Aorta (tissue), 5 donors: ENCODE results near the gene UBE2S. TPM values are rescaled to one million over a fixed set of nuclear protein-coding genes. Genes with fewer than 3 reads are reported as not detected.
A peak's percentile ranks its signal among the peaks of the same experiment; 100 is the strongest.

Experiments
- ATAC-seq: fragments of 200-7000 bp; cut with Tn5 transposase; one replicate; pipeline ENCODE4 v1.9.1; 2022; ENCODE audit warnings: moderate library complexity; ENCODE audit not compliant: low FRiP score
- DNase-seq, 2 donors: peaks; one replicate each; pipeline ENCODE4 v3.0.0-alpha.2; 2020
- H3K27ac ChIP-seq, 2 donors: one replicate each; pipeline ENCODE4 v1.5.1; 2013; ENCODE audit warnings: low read length in 2 of 2, mild to moderate bottlenecking in 2 of 2, moderate library complexity in 2 of 2, control low read depth in 1 of 2, inconsistent platforms in 1 of 2, low read depth in 1 of 2
- H3K27me3 ChIP-seq, 2 donors: one replicate each; pipeline ENCODE4 v1.6.1; 2013; ENCODE audit warnings: control low read depth in 1 of 2, low read length in 1 of 2, mild to moderate bottlenecking in 1 of 2, moderate library complexity in 1 of 2; ENCODE audit not compliant: insufficient read depth in 2 of 2, control insufficient read depth in 1 of 2
- H3K36me3 ChIP-seq, 2 donors: one replicate each; pipeline ENCODE4 v1.6.1; 2013; ENCODE audit warnings: control low read depth in 1 of 2, low read length in 1 of 2, mild to moderate bottlenecking in 1 of 2; ENCODE audit not compliant: insufficient read depth in 2 of 2, control insufficient read depth in 1 of 2
- H3K4me1 ChIP-seq, 2 donors: one replicate each; pipeline ENCODE4 v1.6.1; 2013; ENCODE audit warnings: low read length in 2 of 2, control low read depth in 1 of 2, mild to moderate bottlenecking in 1 of 2, moderate library complexity in 1 of 2; ENCODE audit not compliant: insufficient read depth in 2 of 2, control insufficient read depth in 1 of 2
- H3K4me3 ChIP-seq, 2 donors: one replicate each; pipeline ENCODE4 v1.5.1; 2013; ENCODE audit warnings: low read length in 2 of 2, control low read depth in 1 of 2, mild to moderate bottlenecking in 1 of 2
- H3K9me3 ChIP-seq: one replicate; pipeline ENCODE4 v1.6.1; 2013; ENCODE audit warnings: mild to moderate bottlenecking, low read length; ENCODE audit not compliant: control insufficient read depth
- WGBS, 2 donors: extraction: QIAGEN DNeasy Blood & Tissue Kit; methylation state at CpG; one replicate each; pipeline ENCODE4 v1.1.7; 2013; 5-methylcytosine and 5-hydroxymethylcytosine counted together
- intact Hi-C, 2 donors: fragments of 100-400 bp; cut with DNase I; formaldehyde crosslinking; loops; one replicate each; pipeline versions ENCODE4 v1.14.2 to v1.15.0; 2022
- polyA plus RNA-seq, 2 donors: library from polyadenylated mRNA; stranded (reverse); fragments of 200-250 nt; gene quantifications; one replicate each; pipeline ENCODE4 v1.2.3, GENCODE V29; 2013
- total RNA-seq, 2 donors: library from RNA; stranded (reverse); fragmentation: NEBNext Ultra II Directional; extraction: Animal tissue kit (Norgen Biotek cat#: 25700); gene quantifications; one replicate each; pipeline ENCODE4 v1.2.1, GENCODE V29; 2021
- donor health status: healthy with polysubstance abuse.
- donor health status: Bipolar disorder and iron deficiency.
- donor health status: DM: no; HTN: no; CAD: no.
- donor health status: DM: no; HTN: no; CAD: no.
- donor health status: DM: yes; HTN: yes; CAD: no.

Gene UBE2S
- total and polyA plus RNA-seq, 4 donors, result 7.0 to 26.8 (median 10.8) TPM

GRCh38 chr19:55389386-55390317 is 17.9 kb downstream of the UBE2S start:
- Histone ChIP-seq H3K9me3 (no peaks in the 10 kb centered on the region), H3K27ac (no peak overlapping the region), H3K27me3 (peaks cover 0 to 2% of the 10 kb centered on the region in 2 donors), H3K4me1 (no peaks in the 10 kb centered on the region), H3K4me3 (no peak overlapping the region), H3K36me3 (no peaks in the 10 kb centered on the region)
- intact Hi-C loops, result no loop called here
- WGBS, 2 donors, result 77 to 78% methylated on average over 21 of the region's 21 CpGs
- ATAC-seq, result no peak
- peak in 1 of 2 donors; percentile 73 for DNase-seq

- Histone ChIP-seq H3K4me1 (no peaks in the 10 kb centered on the region), H3K4me3 (no peak overlapping the region), H3K36me3 (no peaks in the 10 kb centered on the region), H3K27ac (no peak overlapping the region), H3K27me3 (peaks cover 0 to 2% of the 10 kb centered on the region in 2 donors), H3K9me3 (no peaks in the 10 kb centered on the region)
- 82 to 83% methylated on average over 24 of the region's 24 CpGs for WGBS, 2 donors
- DNase-seq (no peak), ATAC-seq (no peak)
- intact Hi-C loops, result no loop called here
Measured at GRCh38 chr19:55387736-55388497, 19.7 kb downstream of the UBE2S start.

- intact Hi-C loops, result no loop called here
- DNase-seq (no peak), ATAC-seq (no peak)
- H3K9me3 ChIP-seq, result no peaks in the 10 kb centered on the region
- peak overlapping the region; percentile 66 to 76 for H3K4me3 ChIP-seq
- no peak overlapping the region for H3K27ac ChIP-seq
- H3K36me3 ChIP-seq, result no peaks in the 10 kb centered on the region
- WGBS, 2 donors, result 1 to 2% methylated on average over 33 of the region's 33 CpGs
- H3K27me3 ChIP-seq, result peaks cover 0 to 2% of the 10 kb centered on the region in 2 donors
- H3K4me1 ChIP-seq, result no peaks in the 10 kb centered on the region
Measured at GRCh38 chr19:55386493-55386971, 21.1 kb downstream of the UBE2S start.

- Histone ChIP-seq H3K4me1 (no peaks in the 10 kb centered on the region), H3K9me3 (no peaks in the 10 kb centered on the region), H3K27ac (peak within 1 kb of the TSS in 1 of 2 donors; percentile 87), H3K36me3 (no peaks in the 10 kb centered on the region), H3K27me3 (peaks cover 0 to 2% of the 10 kb centered on the region in 2 donors), H3K4me3 (peak within 1 kb of the TSS; percentile 66 to 76)
- ATAC-seq (peak; percentile 96), DNase-seq (peak; percentile 98 to 99)
- WGBS, 2 donors, result 0% methylated on average over 68 of the region's 68 CpGs
- intact Hi-C loops, result loop anchor here in 1 of 2 donors (1.0 to 2.0 kb wide), 4 partner anchors 21 to 105 kb away; partner anchors contain the start of genes HSPBP1, KMT5C and UBE2S
Measured at GRCh38 chr19:55385724-55386492, 21.7 kb downstream of the UBE2S start, which contains the start of gene RPL28. Gene RPL28, plus strand, starts transcription at chr19:55385932. Its CDS starts 426 bp downstream, at chr19:55386358.

GRCh38 chr19:55384920-55385723 is 22.5 kb downstream of the UBE2S start:
- peaks cover 0 to 2% of the 10 kb centered on the region in 2 donors for H3K27me3 ChIP-seq
- H3K27ac ChIP-seq, result peak overlapping the region in 1 of 2 donors; percentile 87
- 4 to 6% methylated on average over 34 of the region's 34 CpGs for WGBS, 2 donors
- ATAC-seq (peak; percentile 94), DNase-seq (peak; percentile 98)
- H3K4me3 ChIP-seq, result peak overlapping the region in 1 of 2 donors; percentile 7
- H3K9me3 ChIP-seq, result no peaks in the 10 kb centered on the region
- no peaks in the 10 kb centered on the region for H3K4me1 ChIP-seq
- intact Hi-C loops, result loop anchor here (1.0 to 5.0 kb wide), 5 partner anchors 22 to 104 kb away; partner anchors contain the start of genes HSPBP1 (in 1 of the 2), KMT5C (in 1 of the 2) and UBE2S (in 1 of the 2)
- H3K36me3 ChIP-seq, result no peaks in the 10 kb centered on the region

GRCh38 chr19:55384131-55384919 is 23.3 kb downstream of the UBE2S start, which contains the start of gene TMEM238:
Gene TMEM238, minus strand, starts transcription at chr19:55384292. Its CDS starts 33 bp downstream, at chr19:55384259.
- H3K27me3 ChIP-seq, result peaks cover 0 to 2% of the 10 kb centered on the region in 2 donors
- H3K4me1 ChIP-seq, result no peaks in the 10 kb centered on the region
- peak within 1 kb of the TSS in 1 of 2 donors; percentile 86 for H3K27ac ChIP-seq
- ATAC-seq, result no peak
- H3K9me3 ChIP-seq, result no peaks in the 10 kb centered on the region
- peak within 1 kb of the TSS; percentile 38 to 43 for H3K4me3 ChIP-seq
- intact Hi-C loops, result loop anchor here (2.0 to 5.0 kb wide), 3 partner anchors 42 to 104 kb away; partner anchors contain the start of gene HSPBP1 (in 1 of the 2)
- no peaks in the 10 kb centered on the region for H3K36me3 ChIP-seq
- DNase-seq, result no peak
- 21 to 40% methylated on average over 38 to 72 of the region's 72 CpGs for WGBS, 2 donors
